CD4-positive, alpha-beta T cell (primary cell): ENCODE results near the gene CRYBB1. TPM values are rescaled to one million over a fixed set of nuclear protein-coding genes. Genes with fewer than 3 reads are reported as not detected.

Experiments
- ATAC-seq: fragments of 200-7000 bp; cut with Tn5 transposase; one replicate; pipeline ENCODE4 v1.10.0; 2022; ENCODE audit warnings: mild to moderate bottlenecking; ENCODE audit not compliant: poor library complexity
- CTCF ChIA-PET: fragments of 350-600 bp; sonication (Branson Sonifier 250); formaldehyde crosslinking; loops from one replicate; lab custom pipeline; 2021; ENCODE audit warnings: antibody characterized with exemption, inconsistent platforms; lab: Charles Lee
- POLR2A ChIA-PET: fragments of 350-600 bp; sonication (Branson Sonifier 250); formaldehyde crosslinking; loops from one replicate; lab custom pipeline; 2021; ENCODE audit warnings: antibody characterized with exemption, inconsistent platforms; lab: Charles Lee
- DNase-seq, 14 experiments: peaks; one replicate each; pipeline ENCODE4 v3.0.0-alpha.2; 2013 to 2020; ENCODE audit warnings: mixed read lengths in 2 of 14
- H3K27ac ChIP-seq, 2 donors: one replicate each; pipeline versions ENCODE4 v1.5.1 to v1.7.0; 2013; ENCODE audit warnings: low read length in 2 of 2, low read depth in 1 of 2, mild to moderate bottlenecking in 1 of 2
- H3K27me3 ChIP-seq, 2 experiments: 1 replicate in 1 of 2; 2 replicates in 1 of 2; pipeline versions ENCODE4 v1.6.1 to v1.7.0; 2013; ENCODE audit warnings: low read length in 2 of 2, control low read depth in 1 of 2, mild to moderate bottlenecking in 1 of 2, moderate library complexity in 1 of 2; ENCODE audit not compliant: insufficient read depth in 2 of 2, control insufficient read depth in 1 of 2
- H3K36me3 ChIP-seq: one replicate; pipeline ENCODE4 v1.6.1; 2013; ENCODE audit warnings: low read length, control low read depth; ENCODE audit not compliant: insufficient read depth
- H3K4me1 ChIP-seq: one replicate; pipeline ENCODE4 v1.6.1; 2013; ENCODE audit warnings: low read length, control low read depth; ENCODE audit not compliant: insufficient read depth
- H3K4me3 ChIP-seq: one replicate; pipeline ENCODE4 v1.5.1; 2013; ENCODE audit warnings: mild to moderate bottlenecking, low read length, moderate library complexity
- H3K9me3 ChIP-seq, 2 experiments: 1 replicate in 1 of 2; 2 replicates in 1 of 2; pipeline versions ENCODE4 v1.6.1 to v1.7.0; 2013; ENCODE audit warnings: low read length in 2 of 2, mild to moderate bottlenecking in 2 of 2, control low read depth in 1 of 2, moderate library complexity in 1 of 2; ENCODE audit not compliant: control insufficient read depth in 1 of 2, insufficient read depth in 1 of 2
- H3K27ac Mint-ChIP-seq: one replicate; pipeline ENCODE4 v1.8.0; 2020; ENCODE audit warnings: mixed read lengths
- H3K27me3 Mint-ChIP-seq: one replicate; pipeline ENCODE4 v1.8.0; 2021; ENCODE audit warnings: mixed read lengths
- H3K36me3 Mint-ChIP-seq: one replicate; pipeline ENCODE4 v1.8.0; 2021; ENCODE audit warnings: low read depth, mixed read lengths
- H3K4me1 Mint-ChIP-seq: one replicate; pipeline ENCODE4 v1.8.0; 2021; ENCODE audit warnings: low read depth, mixed read lengths
- H3K4me3 Mint-ChIP-seq: one replicate; pipeline ENCODE4 v1.8.0; 2020; ENCODE audit warnings: mild to moderate bottlenecking, mixed read lengths
- H3K9me3 Mint-ChIP-seq: one replicate; pipeline ENCODE4 v1.8.0; 2020; ENCODE audit warnings: mixed read lengths
- CTCF ChIP-seq: fragments of 200-600 bp; IDR thresholded peaks from one replicate; pipeline ENCODE4 v1.8.0; 2022; ENCODE audit warnings: antibody characterized with exemption, mild to moderate bottlenecking
- intact Hi-C, 2 experiments: fragments of 100-400 bp; cut with DNase I in 1 of 2; cut with micrococcal nuclease in 1 of 2; formaldehyde crosslinking; loops; one replicate each; pipeline versions ENCODE4 v1.15.1 to v1.9.0; 2023 to 2025; cut with DNase I, micrococcal nuclease
- total RNA-seq, 174 experiments: library from RNA in 2 of 174; stranded (reverse) in 2 of 174; gene quantifications; one replicate each; pipeline ENCODE4 v1.2.3 and lab custom pipeline; 2021 to 2026

The CRYBB1 gene
- total RNA-seq, 2 experiments from 2014 or later: not detected

- TF ChIP-seq CTCF: no peak
- no peak for ATAC-seq
- intact Hi-C loops: no loop called here
- POLR2A ChIA-PET: no interaction called here
- H3K9me3 ChIP-seq: no peaks in the 10 kb centered on the region
- H3K36me3 ChIP-seq: no peaks in the 10 kb centered on the region
- no peak overlapping the region for H3K27ac ChIP-seq
- CTCF ChIA-PET: no interaction called here
- H3K27me3 Mint-ChIP-seq: peaks cover 32% of the 10 kb centered on the region
- no peak for DNase-seq
- peaks cover 37% of the 10 kb centered on the region for H3K4me1 ChIP-seq
- no peak overlapping the region for H3K4me3 Mint-ChIP-seq
- peaks cover 26% of the 10 kb centered on the region for H3K4me1 Mint-ChIP-seq
- H3K9me3 Mint-ChIP-seq: no peaks in the 10 kb centered on the region
- H3K36me3 Mint-ChIP-seq: no peaks in the 10 kb centered on the region
- H3K4me3 ChIP-seq: no peak overlapping the region
- H3K27me3 ChIP-seq: peaks cover 0 to 4% of the 10 kb centered on the region in 2 experiments
- H3K27ac Mint-ChIP-seq: no peak overlapping the region
These were observed 42.5 kb upstream of the CRYBB1 start for GRCh38 chr22:26660356-26660755.

GRCh38 chr22:26658671-26659478 lies 41.0 kb upstream of the CRYBB1 start:
- peak; percentile 74 for ATAC-seq
- H3K9me3 ChIP-seq: no peaks in the 10 kb centered on the region
- H3K27me3 ChIP-seq: peaks cover 0 to 4% of the 10 kb centered on the region in 2 experiments
- H3K36me3 Mint-ChIP-seq: no peaks in the 10 kb centered on the region
- DNase-seq: peak; percentile 33 to 86 (median 73)
- H3K9me3 Mint-ChIP-seq: no peaks in the 10 kb centered on the region
- H3K27ac Mint-ChIP-seq: peak overlapping the region; percentile 77
- H3K4me3 Mint-ChIP-seq: peak overlapping the region; percentile 90
- intact Hi-C loops: no loop called here
- peaks cover 21% of the 10 kb centered on the region for H3K4me1 Mint-ChIP-seq
- no peaks in the 10 kb centered on the region for H3K36me3 ChIP-seq
- peak overlapping the region; percentile 89 for H3K4me3 ChIP-seq
- TF ChIP-seq CTCF: no peak
- POLR2A ChIA-PET: interaction anchor here (0.5 to 1.0 kb wide), 3 partner anchors 13 to 122 kb away, joined by 3 to 5 read pairs (median 3); no protein-coding TSS in a partner anchor
- H3K27ac ChIP-seq: peak overlapping the region in 1 of 2 donors; percentile 34
- H3K4me1 ChIP-seq: peaks cover 30% of the 10 kb centered on the region
- H3K27me3 Mint-ChIP-seq: peaks cover 37% of the 10 kb centered on the region
- CTCF ChIA-PET: interaction anchor here (0.7 kb wide), 1 partner anchor 20 kb away, joined by 3 read pairs; no protein-coding TSS in a partner anchor

GRCh38 chr22:26658161-26658560 lies 40.3 kb upstream of the CRYBB1 start:
- intact Hi-C loops: no loop called here
- POLR2A ChIA-PET: interaction anchor here (1.8 kb wide), 1 partner anchor 14 kb away, joined by 11 read pairs; no protein-coding TSS in a partner anchor
- Mint-ChIP-seq H3K9me3 (no peaks in the 10 kb centered on the region), H3K36me3 (no peaks in the 10 kb centered on the region), H3K27me3 (peaks cover 37% of the 10 kb centered on the region), H3K4me1 (peaks cover 21% of the 10 kb centered on the region), H3K4me3 (peak overlapping the region; percentile 90), H3K27ac (peak overlapping the region; percentile 77)
- Histone ChIP-seq H3K4me3 (peak overlapping the region; percentile 89), H3K36me3 (no peaks in the 10 kb centered on the region), H3K27me3 (peaks cover 0 to 4% of the 10 kb centered on the region in 2 experiments), H3K27ac (no peak overlapping the region), H3K9me3 (no peaks in the 10 kb centered on the region), H3K4me1 (peaks cover 30% of the 10 kb centered on the region)
- TF ChIP-seq CTCF: no peak
- ATAC-seq: peak; percentile 25
- CTCF ChIA-PET: no interaction called here
- DNase-seq: peak in 2 of 14 experiments; percentile 26 to 41
